Measurements from ENCODE around the gene CDH26.
"Not testable (repeated sequence)": the region's sequence is repeated elsewhere in the genome, so short reads cannot be mapped to it uniquely, and the experiment has no call there.

The CDH26 gene

GRCh38 chr20:59940956-59941294 lies 17.3 kb upstream of the CDH26 start:
- no peak for DNase-seq (ENCODE audit: low read depth)

- no peak for DNase-seq (ENCODE audit: low read depth)
Observed at GRCh38 chr20:59942245-59942644, 16.0 kb upstream of the CDH26 start.

DNA sequence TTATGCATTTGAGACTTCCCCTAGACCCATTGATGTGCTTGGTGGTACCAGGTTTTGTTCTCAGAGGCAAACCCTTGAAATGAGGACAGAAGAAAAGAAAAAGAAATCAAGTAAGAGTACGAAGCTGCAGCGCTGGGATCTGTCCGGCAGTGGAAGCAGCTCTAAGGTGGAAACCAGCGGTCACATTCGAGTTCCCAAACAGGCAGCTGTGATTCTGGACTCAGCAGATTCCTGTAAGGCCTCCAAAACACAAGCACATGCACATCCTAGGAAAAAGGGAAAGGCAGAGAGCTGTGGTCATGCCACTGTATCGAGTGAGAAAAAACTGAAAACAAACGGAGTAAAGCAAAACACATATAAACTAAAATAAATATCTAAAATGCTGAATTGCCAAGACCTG lies 13.5 kb upstream of the CDH26 start:
- no peak for DNase-seq (ENCODE audit: low read depth)

- no peak for DNase-seq (ENCODE audit: low read depth)
Observed at GRCh38 chr20:59945175-59945574, 13.0 kb upstream of the CDH26 start.

GRCh38 chr20:59945731-59946130 lies 12.5 kb upstream of the CDH26 start:
- no peak for DNase-seq (ENCODE audit: low read depth)

DNA sequence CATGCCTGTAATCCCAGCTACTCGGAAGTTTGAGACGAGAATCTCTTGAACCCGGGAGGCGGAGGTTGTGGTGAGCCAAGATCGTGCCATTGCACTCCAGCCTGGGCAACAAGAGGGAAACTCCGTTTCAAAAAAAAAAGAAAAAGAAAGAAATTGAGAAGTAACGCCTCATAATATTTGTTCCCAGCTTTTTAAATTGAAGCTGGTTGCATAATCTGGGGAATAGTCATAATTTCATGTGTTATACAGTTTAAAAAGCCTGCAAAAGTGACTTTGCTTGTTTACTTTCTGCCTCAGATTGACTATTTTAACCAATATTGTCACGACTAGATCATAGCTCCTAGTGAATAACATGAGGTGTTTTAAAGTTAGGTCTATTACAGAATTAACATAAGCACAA lies 10.8 kb upstream of the CDH26 start:
- no peak for DNase-seq (ENCODE audit: low read depth)

- DNase-seq (ENCODE audit: low read depth) = no peak
Observed at GRCh38 chr20:59948212-59948611, 10.0 kb upstream of the CDH26 start.

- no peak for DNase-seq (ENCODE audit: low read depth)
Observed at GRCh38 chr20:59948828-59949720, 9.1 kb upstream of the CDH26 start.

- DNase-seq (ENCODE audit: low read depth) = no peak
Observed at GRCh38 chr20:59949911-59950310, 8.3 kb upstream of the CDH26 start.

- DNase-seq (ENCODE audit: low read depth) = no peak
Observed at GRCh38 chr20:59954718-59955117, 3.5 kb upstream of the CDH26 start.

DNA sequence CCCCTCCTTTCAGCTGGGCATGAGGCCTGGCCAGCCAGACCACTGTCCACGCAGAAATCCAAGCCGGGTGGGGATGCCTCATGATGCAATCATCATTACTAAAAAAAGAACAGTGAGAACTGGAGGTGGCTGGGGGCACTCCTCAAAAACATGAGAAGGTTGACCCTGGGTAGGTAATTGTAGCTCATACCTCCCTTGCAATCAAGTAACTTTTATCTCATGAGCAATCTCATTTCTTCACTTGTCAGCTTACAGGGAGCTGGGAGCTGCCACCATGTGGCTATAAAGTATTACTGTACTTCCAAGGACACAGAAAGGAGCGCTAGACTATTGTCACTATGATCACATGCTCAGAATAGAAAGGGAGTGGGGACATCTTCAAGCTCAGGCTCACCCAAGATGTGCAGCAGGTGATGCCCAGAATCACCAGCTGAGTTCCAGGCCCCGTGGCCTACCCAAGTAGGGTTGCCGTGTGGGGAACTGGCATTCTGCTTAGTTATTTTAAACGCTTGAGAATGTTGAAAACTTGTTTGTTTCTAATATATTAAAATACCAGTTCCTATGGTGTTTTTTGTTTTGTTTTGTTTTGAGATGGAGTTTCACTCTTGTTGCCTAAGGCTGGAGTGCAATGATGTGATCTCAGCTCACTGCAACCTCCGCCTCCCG lies 3.0 kb upstream of the CDH26 start:
- no peak for DNase-seq (ENCODE audit: low read depth)

- DNase-seq (ENCODE audit: low read depth) = not testable (repeated sequence)
Observed at GRCh38 chr20:59957568-59957967, 655 bp upstream of the CDH26 start.

DNA sequence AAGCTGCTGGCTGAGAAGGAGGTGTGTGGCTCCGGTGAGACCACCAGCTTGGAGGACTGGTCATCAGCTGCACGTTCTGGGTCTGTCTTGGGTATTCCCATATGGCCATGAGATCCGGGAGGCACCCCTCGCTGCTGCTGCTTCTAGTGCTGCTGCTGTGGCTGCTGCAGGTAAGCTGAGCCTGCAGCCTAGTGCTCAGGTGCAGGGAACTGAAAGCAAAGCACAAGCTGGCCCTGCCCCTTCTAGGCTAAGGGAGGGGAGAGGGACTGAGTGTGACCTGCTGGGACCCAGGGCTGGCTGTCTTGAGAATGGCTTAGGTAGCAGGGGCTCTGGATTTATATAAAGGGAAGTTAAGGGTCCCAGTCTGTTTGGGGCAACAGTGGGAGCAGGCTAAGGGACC lies 403 bp downstream of the CDH26 start:
- DNase-seq (ENCODE audit: low read depth) = no peak

- no peak for DNase-seq (ENCODE audit: low read depth)
Observed at GRCh38 chr20:59961423-59961822, 3.2 kb downstream of the CDH26 start.

GRCh38 chr20:59962155-59962554 lies 3.9 kb downstream of the CDH26 start:
- DNase-seq (ENCODE audit: low read depth) = no peak

DNA sequence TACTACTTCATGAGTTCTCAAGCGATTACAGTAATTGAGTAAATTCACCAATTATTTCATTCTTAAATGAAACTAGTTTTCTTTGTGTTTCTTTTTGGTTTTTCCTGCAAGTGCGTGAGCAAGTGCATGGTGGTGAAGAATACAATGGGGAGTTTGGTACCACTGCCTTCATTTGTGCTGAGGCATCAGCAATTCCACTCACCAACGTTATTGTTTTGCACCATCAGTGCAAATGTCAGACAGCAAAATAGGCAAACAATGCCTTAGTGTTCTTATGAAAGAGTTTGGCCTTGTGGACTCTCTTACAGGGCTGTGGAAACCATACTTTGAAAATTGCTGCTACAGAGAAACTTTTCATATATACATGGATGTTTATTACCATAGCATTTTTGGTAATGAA lies 8.2 kb downstream of the CDH26 start:
- no peak for DNase-seq (ENCODE audit: low read depth)

GRCh38 chr20:59971428-59971827 lies 13.2 kb downstream of the CDH26 start:
- no peak for DNase-seq (ENCODE audit: low read depth)

DNA sequence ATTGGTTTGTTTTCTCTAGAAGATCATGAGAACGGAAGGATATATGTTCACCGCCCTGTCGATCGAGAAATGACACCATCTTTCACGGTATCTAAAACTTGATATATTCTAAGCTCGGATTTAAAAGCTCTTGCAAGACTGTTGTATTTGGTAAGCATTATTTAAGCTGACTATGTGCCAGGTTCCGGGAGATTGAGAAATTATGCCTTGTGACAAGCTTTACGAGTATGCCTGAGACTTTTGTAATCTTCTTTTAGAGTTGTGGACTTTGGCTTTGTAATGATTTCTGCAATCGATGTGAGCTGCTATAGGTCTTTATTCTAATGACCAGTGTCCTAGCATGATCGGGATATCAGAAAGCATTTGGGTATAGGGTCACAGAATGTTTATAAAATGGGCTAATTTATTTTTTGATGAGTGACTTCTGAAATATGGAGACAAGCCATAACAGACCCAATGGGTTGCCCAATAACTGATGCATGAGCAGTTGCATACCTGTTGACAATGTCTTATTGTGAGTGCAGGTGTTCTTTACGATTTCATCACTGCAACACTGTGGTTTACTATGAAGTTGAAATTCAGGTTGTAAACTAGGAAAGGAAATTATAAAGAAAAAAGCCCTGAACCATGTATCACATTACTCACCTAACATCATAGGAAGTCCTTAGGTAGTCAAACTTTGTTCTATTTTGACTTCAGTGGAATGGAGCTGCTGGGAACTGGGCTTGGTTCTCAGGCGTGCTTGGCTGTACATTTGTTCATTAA lies 14.0 kb downstream of the CDH26 start:
- no peak for DNase-seq (ENCODE audit: low read depth)

DNA sequence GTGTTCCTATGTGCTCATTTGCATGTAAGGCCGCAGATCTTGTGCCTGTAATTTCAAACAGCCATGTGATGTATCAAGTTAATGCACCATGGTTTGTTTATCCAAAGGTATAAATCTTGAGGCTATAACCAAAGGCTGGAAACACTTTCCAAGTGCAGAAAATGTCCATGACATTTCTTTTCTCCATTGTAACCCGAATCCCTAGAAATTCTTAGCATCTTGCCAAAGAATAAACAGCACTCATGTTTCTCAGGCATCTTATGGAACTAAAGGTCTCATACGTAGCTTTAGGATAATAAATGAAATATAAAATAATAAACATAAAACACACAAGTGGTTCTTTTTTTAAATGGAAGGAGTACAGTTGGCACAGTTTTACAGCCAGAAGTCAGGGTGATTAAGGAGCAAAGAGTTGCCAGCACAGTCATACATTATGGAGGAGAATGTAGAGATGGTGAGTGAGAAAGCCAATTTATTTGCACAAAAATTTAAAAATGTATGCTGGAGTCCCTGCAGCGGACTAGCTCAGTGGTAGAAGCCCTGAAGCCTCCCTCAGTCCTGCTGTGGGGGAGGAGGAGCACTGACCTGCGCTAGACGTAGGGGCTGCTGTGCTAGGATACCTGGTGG lies 18.0 kb downstream of the CDH26 start:
- no peak for DNase-seq (ENCODE audit: low read depth)

DNA sequence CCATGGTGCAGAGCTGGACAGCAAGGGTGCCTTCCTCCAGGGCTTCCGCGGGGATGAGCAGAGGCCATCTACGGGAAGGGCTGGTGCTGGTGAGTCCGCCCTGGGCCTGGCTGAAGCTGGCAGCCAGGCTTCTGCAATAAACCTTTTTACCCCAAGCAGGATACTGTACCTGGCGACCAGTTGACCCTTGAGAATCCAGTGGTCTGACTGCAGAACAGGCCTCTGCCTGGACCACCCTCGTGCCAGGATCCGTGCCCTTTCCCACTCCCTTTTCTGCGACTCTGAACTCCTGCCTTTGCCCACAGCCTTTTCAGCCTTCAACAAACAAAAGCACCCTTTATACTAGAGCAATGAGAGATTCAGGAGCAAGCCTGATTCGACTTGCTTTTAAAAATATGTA lies 18.9 kb downstream of the CDH26 start:
- no peak for DNase-seq (ENCODE audit: low read depth)

- no peak for DNase-seq (ENCODE audit: low read depth)
Observed at GRCh38 chr20:59983076-59983475, 24.9 kb downstream of the CDH26 start.

DNA sequence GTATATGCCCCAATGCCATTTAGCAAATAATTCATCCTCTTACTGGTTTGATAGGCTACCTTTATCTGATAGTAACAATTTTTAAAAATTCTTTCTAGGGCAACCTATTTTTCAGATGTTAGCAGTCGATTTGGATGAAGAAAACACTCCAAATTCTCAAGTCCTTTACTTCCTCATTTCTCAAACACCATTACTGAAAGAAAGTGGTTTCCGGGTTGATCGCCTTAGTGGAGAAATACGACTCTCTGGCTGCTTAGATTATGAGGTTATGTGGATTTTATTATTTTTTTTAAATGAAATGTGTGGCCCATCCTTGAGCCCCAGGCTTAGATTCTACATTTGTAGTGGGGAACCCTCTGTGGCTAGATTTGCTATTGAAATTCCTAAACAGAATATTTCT lies 26.3 kb downstream of the CDH26 start:
- DNase-seq (ENCODE audit: low read depth) = no peak

- no peak for DNase-seq (ENCODE audit: low read depth)
Observed at GRCh38 chr20:59985164-59985563, 26.9 kb downstream of the CDH26 start.

Measured in activated gamma-delta T cell treated with anti-CD3 and anti-CD28 coated beads, Interleukin-2, amount 50 U/mL, for 16 hours (primary cell).